SK-N-MC (cell line): ENCODE measurements around the gene TRPM4.

Source experiments
- EZH2 ChIP-seq: fragments of 200-600 bp; sonication (generic); IDR thresholded peaks from one replicate; pipeline ENCODE4 v1.6.1; 2017; ENCODE audit warnings: antibody characterized with exemption
- FOXP2 ChIP-seq: optimal IDR thresholded peaks from 2 replicates; pipeline ENCODE3; 2011; ENCODE audit warnings: mild to moderate bottlenecking, moderate library complexity; ENCODE audit not compliant: insufficient read depth; ENCODE audit errors: extremely low read length, control extremely low read depth
- POLR2AphosphoS5 ChIP-seq: IDR thresholded peaks from 2 replicates; pipeline ENCODE4 v1.6.1; 2012; ENCODE audit warnings: mild to moderate bottlenecking, low read depth, low read length, borderline replicate concordance

- no peak for TF ChIP-seq POLR2AphosphoS5
- TF ChIP-seq EZH2, result no peak
- TF ChIP-seq FOXP2, result no peak
Measured at GRCh38 chr19:49200238-49200862, 42.8 kb downstream of the TRPM4 start.
